K562 (cell line): ENCODE measurements around the gene STRA6.

ENCODE experiments used
- CTCF ChIP-seq, 3 experiments: IDR thresholded peaks in 2 of 3; conservative IDR thresholded peaks in 1 of 3; 2 replicates each; pipeline ENCODE4 v1.5.1; 2011 to 2012; ENCODE audit warnings: low read length in 3 of 3, mild to moderate bottlenecking in 3 of 3, control low read depth in 2 of 3, improper control_type of control experiment in 1 of 3, inconsistent platforms in 1 of 3, low read depth in 1 of 3, mixed read lengths in 1 of 3, moderate library complexity in 1 of 3; ENCODE audit not compliant: insufficient read depth in 2 of 3
- HMGXB4 ChIP-seq: sonication (generic); formaldehyde crosslinking; IDR thresholded peaks from 2 replicates; pipeline ENCODE4 v1.8.1; 2023; ENCODE audit warnings: mild to moderate bottlenecking, missing genetic modification reagents
- NCOA2 ChIP-seq, 2 experiments: fragments of 450-650 bp; IDR thresholded peaks; 2 replicates each; pipeline ENCODE4 v1.6.1; 2018; ENCODE audit warnings: mild to moderate bottlenecking in 2 of 2, moderate library complexity in 1 of 2; ENCODE audit not compliant: partially characterized antibody in 2 of 2
- NR4A1 ChIP-seq, 2 experiments: fragments of 250-450 bp in 1 of 2; fragments of 450-650 bp in 1 of 2; sonication (Bioruptor Pico) in 1 of 2; IDR thresholded peaks; 2 replicates each; pipeline versions ENCODE4 v1.4.0 to v1.6.1; 2016 to 2020; ENCODE audit warnings: mild to moderate bottlenecking in 2 of 2, missing compliant biosample characterization in 1 of 2, missing genetic modification characterization in 1 of 2, moderate library complexity in 1 of 2
- POLR2AphosphoS2 ChIP-seq: IDR thresholded peaks from 2 replicates; pipeline ENCODE4 v1.6.1; 2012; ENCODE audit warnings: low read length, improper control_type of control experiment
- RFX5 ChIP-seq: IDR thresholded peaks from 2 replicates; pipeline ENCODE4 v1.6.1; 2011; ENCODE audit warnings: low read depth, mild to moderate bottlenecking, improper control_type of control experiment, low read length
- TBL1XR1 ChIP-seq, 2 experiments: IDR thresholded peaks; 2 replicates each; pipeline ENCODE4 v1.6.1; 2012; ENCODE audit warnings: improper control_type of control experiment in 2 of 2, low read length in 2 of 2, mild to moderate bottlenecking in 1 of 2
- ZNF12 ChIP-seq: sonication (generic); formaldehyde crosslinking; IDR thresholded peaks from 2 replicates; pipeline ENCODE4 v1.4.0; 2020; ENCODE audit warnings: mild to moderate bottlenecking, missing genetic modification reagents
- ZNF280B ChIP-seq: fragments of 250-450 bp; sonication (Bioruptor Pico); IDR thresholded peaks from 2 replicates; pipeline ENCODE4 v1.5.1; 2021; ENCODE audit warnings: mild to moderate bottlenecking

GRCh38 chr15:74158855-74159650 lies 43.5 kb downstream of the STRA6 start:
- TF ChIP-seq NCOA2 (IDR thresholded peaks at IDR 0.05; ENCODE audit: partially characterized antibody in 2 of 2) (no peak), POLR2AphosphoS2 (no peak), NR4A1 (CRISPR knock-in tag; IDR thresholded peaks at IDR 0.05) (no peak), NR4A1 (tag; IDR thresholded peaks at IDR 0.05) (no peak), HMGXB4 (CRISPR knock-in tag) (no peak), CTCF (IDR thresholded peaks at IDR 0.05 in 2 of 3, conservative IDR thresholded peaks at IDR 0.05 in 1 of 3; ENCODE audit: insufficient read depth in 2 of 3, low read depth in 1 of 3, low read length in 3 of 3) (no peak), ZNF12 (CRISPR knock-in tag) (no peak), TBL1XR1 (IDR thresholded peaks at IDR 0.05; ENCODE audit: low read length in 2 of 2) (no peak), ZNF280B (CRISPR knock-in tag) (no peak), RFX5 (no peak)
